IMR-90 (cell line): Measurements from ENCODE around the gene NEDD4L.

Source experiments
- CTCF ChIP-seq: conservative IDR thresholded peaks from 2 replicates; pipeline ENCODE4 v1.5.1; 2012; ENCODE audit warnings: mild to moderate bottlenecking, low read depth, low read length, improper control_type of control experiment
- MAZ ChIP-seq: IDR thresholded peaks from 2 replicates; pipeline ENCODE4 v1.6.1; 2012; ENCODE audit warnings: low read depth, mild to moderate bottlenecking, low read length, improper control_type of control experiment, moderate library complexity, borderline replicate concordance
- MXI1 ChIP-seq: IDR thresholded peaks from 2 replicates; pipeline ENCODE4 v1.6.1; 2012; ENCODE audit warnings: low read depth, mild to moderate bottlenecking, low read length, moderate library complexity, borderline replicate concordance
- POLR2A ChIP-seq: IDR thresholded peaks from 2 replicates; pipeline ENCODE4 v1.6.1; 2012; ENCODE audit warnings: mild to moderate bottlenecking, low read depth, low read length
- RCOR1 ChIP-seq: IDR thresholded peaks from 2 replicates; pipeline ENCODE4 v1.6.1; 2012; ENCODE audit warnings: mild to moderate bottlenecking, low read length, improper control_type of control experiment; ENCODE audit not compliant: insufficient replicate concordance
- RFX5 ChIP-seq: IDR thresholded peaks from 2 replicates; pipeline ENCODE4 v1.8.0; 2012; ENCODE audit warnings: low read depth, mild to moderate bottlenecking, low read length, moderate library complexity

DNA sequence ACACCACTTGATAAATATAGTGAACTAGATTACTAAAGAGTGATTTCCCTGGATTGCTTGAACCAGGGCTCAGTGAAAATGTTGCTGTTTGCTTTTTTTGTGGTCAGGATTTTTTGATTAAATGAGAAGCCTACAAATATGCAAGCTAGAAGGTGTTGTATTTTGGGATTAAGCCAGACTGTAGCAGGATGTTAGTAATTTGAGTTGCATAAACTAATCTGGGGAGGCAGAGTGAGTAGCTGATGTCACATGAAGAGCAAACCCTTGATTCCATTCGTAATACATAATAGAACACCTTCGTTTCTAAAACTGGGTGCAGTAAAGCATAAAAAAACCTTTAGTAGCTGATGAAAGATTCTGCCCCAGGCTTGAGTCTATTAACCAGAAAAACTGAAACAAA lies 32.0 kb downstream of the NEDD4L start:
- TF ChIP-seq MXI1, result no peak
- TF ChIP-seq POLR2A, result no peak
- TF ChIP-seq MAZ, result no peak
- TF ChIP-seq CTCF, result no peak
- no peak for TF ChIP-seq RCOR1
- no peak for TF ChIP-seq RFX5
